GM12873 (cell line): Measurements from ENCODE around the gene C7orf25.

Source experiments
- TF ChIP-seq, protein P1 (sequence below): IDR thresholded peaks from 2 replicates; pipeline ENCODE4 v1.5.1; 2012; ENCODE audit warnings: low read depth, mild to moderate bottlenecking, moderate library complexity, low read length, control low read depth; ENCODE audit not compliant: insufficient read depth; ENCODE audit errors: missing control alignments

C7orf25 gene

DNA sequence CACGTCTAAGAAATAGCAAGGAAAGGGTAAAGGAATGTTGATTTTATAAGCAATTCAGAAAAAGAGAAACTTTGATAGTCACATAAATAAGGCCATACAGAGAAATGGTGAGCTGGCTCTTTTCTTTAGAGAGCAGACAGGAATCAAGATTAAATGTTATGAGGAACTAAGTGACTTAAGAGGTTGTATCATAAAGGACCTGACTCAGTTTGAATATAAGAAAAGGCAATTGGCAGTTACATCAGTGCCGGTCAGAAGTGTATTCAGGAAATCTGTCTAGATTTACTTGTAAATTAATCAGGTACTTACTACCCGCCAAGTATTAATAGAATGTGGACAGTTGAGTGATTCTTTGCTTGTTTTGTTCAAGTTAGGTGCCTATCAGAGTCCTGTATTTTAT, 22.4 kb upstream of the C7orf25 start:
- TF ChIP-seq, protein P1, sequence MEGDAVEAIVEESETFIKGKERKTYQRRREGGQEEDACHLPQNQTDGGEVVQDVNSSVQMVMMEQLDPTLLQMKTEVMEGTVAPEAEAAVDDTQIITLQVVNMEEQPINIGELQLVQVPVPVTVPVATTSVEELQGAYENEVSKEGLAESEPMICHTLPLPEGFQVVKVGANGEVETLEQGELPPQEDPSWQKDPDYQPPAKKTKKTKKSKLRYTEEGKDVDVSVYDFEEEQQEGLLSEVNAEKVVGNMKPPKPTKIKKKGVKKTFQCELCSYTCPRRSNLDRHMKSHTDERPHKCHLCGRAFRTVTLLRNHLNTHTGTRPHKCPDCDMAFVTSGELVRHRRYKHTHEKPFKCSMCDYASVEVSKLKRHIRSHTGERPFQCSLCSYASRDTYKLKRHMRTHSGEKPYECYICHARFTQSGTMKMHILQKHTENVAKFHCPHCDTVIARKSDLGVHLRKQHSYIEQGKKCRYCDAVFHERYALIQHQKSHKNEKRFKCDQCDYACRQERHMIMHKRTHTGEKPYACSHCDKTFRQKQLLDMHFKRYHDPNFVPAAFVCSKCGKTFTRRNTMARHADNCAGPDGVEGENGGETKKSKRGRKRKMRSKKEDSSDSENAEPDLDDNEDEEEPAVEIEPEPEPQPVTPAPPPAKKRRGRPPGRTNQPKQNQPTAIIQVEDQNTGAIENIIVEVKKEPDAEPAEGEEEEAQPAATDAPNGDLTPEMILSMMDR, result no peak

- TF ChIP-seq, protein P1, result no peak
Measured at GRCh38 chr7:42932811-42933591, 21.1 kb upstream of the C7orf25 start.

DNA sequence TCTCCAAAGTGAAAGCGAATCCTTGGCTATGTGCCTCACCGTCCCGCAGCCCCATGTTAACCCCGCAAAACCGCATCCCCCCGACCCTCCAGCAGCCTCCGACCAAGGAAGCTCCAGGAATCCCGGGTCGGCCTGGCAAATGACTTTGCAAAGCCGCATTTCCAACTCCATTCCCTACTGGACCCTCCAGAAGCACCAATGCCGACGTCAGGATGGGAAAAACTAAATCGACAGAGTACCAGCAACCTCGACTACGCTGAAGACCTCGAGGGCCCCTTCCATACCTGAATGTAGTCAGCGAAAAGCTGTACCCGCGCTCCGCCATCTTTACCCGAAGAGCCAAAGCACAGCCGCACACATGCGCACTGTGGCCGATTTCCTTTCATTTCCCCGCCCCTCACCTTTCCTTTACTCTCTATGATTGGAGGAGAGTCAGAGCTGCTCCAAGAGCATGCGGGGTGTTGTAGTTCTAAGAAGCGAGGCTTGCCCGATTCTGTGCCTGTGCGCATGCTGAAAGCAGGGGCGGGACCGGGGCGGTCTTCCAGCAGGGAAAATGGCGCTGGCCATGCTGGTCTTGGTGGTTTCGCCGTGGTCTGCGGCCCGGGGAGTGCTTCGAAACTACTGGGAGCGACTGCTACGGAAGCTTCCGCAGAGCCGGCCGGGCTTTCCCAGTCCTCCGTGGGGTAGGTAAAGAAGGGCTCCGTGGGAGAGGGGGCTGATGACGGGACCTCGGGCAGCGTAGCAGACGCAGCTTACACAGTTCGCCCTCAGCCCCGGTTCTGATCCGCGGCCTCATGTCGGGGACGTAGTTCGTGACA, 20.2 kb upstream of the C7orf25 start, which contains the start of the genes MRPL32 and PSMA2:
MRPL32 (plus strand) TSS at position 543 of the 818 bp plus-strand sequence; CDS start at position 554, 11 bp downstream.
PSMA2 (minus strand) TSS at position 341 of the 818 bp plus-strand sequence; CDS start at position 325, 16 bp downstream.
- TF ChIP-seq, protein P1, result no peak

DNA sequence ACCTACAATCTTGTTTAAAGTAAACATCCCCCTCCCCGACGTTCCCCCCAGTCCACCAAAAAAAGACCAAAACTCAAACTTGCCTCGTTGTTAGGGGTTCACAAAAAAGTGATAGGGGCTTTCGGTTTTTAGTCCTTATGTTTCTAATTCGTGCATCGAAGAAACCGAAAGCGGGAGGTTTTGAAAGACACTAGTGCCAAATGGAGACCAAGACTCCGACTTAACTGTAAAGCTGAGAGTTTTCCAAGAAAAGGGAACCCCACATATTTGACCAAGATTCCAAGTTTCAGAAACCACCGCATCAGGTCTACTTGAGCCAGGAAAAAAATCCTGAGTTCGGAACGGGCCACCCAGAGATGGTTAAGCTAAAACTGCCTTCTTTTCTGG, 19.6 kb upstream of the C7orf25 start:
- TF ChIP-seq, protein P1, result no peak

- TF ChIP-seq, protein P1, result no peak
Measured at GRCh38 chr7:42930889-42931288, 19.0 kb upstream of the C7orf25 start.

- TF ChIP-seq, protein P1, result no peak
Measured at GRCh38 chr7:42929449-42929848, 17.6 kb upstream of the C7orf25 start.

GRCh38 chr7:42928754-42929153, 16.9 kb upstream of the C7orf25 start:
- TF ChIP-seq, protein P1, result no peak
